ENCODE measurements around the gene CETN1.

The CETN1 gene

DNA sequence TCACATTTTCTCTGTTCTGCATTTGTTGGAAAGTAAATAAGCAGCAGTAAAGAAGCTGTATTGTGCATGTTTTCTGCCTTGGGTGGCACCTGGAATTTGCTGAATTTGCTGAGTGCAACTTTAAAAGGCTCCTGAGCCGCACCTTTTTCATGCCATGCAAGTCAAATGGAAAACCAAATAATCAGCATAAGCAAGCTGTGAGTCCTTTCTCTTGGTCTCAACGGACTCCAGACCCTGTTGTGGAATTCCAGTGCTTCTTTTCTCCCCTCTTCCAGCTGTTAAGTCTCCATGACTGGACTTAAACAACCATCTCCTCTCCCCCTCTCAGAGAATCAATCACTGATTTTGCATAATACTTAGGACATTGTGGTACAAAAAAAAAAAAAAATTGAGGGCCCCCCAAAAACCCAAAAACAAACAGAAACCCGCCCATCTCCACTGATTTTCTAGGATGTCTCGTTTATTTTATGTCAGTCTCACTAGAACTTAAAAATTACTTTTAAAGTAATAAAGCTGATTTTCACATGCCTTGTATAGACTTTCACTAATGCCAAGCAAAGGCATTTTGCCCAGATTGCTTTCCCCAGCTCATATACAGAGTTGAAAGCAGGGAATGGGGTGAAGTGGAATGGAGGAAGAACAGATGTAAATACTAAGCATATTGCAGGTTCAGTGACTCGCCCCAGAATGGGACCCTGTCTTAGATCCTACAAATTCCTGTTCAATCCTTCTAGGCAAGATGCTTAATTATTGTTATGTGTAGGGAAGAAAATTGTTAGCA lies 5.1 kb upstream of the CETN1 start:
- in situ Hi-C loops (cut with HindIII; ENCODE audit: low sequenced_read_pairs) = no loop called here

DNA sequence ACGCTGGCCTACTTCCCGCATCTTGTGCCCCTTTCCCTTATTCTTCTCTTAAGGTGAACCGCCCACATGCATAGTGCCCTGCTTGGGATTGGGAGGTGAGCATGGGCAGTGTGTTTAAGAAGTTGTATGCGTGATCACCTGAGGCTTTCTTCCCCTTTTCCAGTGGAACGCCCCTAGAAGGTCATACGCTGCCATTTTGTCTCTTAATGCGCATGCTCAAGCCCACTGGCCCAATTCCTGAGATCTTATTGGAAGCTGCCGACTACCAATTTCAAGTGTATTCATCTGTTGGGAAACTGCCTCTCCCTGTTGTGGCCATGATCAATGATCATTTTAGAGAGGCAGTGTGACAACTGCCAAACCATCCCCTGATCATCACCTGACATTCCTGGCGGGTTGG lies 3.3 kb upstream of the CETN1 start:
- in situ Hi-C loops (cut with HindIII; ENCODE audit: low sequenced_read_pairs) = no loop called here

DNA sequence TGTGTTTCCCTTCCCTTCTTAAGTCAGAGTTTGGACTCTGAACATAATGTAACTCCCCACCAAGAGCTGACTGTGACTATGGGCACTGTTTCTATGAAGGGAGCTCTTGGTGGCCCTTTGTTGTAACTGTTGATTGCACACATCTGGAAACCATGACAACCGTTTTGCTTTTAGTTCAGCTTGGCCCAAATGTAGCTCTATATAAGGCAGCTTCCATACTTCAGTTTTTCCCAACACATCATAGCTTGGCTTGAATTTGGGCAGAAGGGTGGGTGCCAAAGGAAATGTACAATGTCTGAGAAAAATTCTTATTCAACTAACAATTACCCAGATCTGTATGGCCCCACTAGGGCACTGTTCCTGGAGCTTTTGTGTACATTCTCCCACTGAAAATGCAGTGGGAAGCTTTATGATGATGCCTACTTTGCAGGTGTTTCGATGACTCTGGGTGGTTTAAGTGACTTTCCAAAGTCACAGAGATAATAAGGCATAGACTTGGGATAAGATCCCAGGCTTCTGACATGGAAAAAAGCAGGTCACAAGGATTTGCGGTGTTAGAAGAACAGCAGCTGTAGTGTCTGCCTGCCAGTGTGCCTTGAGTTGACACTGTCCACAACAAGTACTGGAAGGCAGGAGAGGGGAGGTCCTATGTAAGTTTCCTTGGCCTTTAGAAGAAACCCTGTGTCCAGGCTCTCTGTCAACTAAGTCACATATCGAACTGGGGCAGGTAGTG lies 2.4 kb upstream of the CETN1 start:
- in situ Hi-C loops (cut with HindIII; ENCODE audit: low sequenced_read_pairs) = no loop called here

DNA sequence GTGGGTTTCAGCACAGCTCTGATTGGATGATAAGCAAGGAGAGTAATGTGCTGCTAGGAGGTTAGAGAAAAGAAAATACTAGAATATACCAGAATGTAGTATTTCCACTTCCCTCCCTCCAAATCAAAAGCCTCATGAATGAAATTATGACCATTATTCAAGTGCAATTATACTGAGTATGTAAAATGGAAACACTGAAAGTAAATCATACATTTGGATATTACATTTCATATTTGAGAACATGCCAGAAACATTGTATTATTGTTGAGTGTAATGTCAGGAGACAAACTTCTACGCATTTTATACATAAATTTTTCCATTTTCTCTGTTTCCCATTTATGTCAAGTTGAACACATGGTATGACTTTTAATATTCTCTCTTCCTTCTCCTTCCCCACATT lies 942 bp upstream of the CETN1 start:
- in situ Hi-C loops (cut with HindIII; ENCODE audit: low sequenced_read_pairs) = no loop called here

DNA sequence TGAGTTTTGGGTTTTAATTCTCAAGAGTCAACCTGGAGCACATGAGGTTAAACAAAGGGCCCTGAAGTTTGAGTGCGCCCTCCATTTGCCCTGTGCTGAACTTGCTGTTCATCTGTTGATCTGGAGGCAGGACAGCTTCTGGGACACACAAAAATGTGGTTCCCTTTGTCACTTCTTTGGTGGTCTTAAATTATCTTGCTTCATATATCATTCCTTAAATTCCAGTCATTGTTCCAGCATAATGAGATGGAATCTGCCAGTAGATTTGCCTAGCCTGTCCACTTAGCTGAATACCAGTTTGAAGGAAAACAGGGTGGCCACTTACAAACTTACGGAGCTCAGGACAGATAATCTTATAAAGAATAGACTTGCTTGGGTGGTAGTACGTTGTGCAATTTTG lies 916 bp downstream of the CETN1 start:
- in situ Hi-C loops (cut with HindIII; ENCODE audit: low sequenced_read_pairs) = no loop called here

DNA sequence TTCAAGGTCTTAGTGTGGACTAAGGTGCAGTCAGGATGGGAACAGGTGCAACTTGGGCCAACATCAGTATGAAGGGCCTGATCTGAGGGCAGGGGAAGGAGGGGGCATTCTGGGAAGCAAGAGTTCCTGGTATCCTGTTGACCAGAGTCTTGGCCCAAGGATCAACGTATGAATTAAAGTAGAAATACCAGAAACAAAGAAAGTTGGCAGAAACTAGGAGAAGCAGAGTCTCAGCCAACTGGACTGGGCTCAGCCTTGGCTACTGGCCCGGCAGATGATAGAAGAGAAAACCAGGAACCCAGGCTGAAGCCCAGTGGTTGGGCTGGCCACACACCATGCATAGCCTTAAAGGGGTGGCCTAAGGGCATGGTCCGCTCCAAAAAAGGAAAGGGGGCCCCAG lies 2.3 kb downstream of the CETN1 start:
- in situ Hi-C loops (cut with HindIII; ENCODE audit: low sequenced_read_pairs) = no loop called here

DNA sequence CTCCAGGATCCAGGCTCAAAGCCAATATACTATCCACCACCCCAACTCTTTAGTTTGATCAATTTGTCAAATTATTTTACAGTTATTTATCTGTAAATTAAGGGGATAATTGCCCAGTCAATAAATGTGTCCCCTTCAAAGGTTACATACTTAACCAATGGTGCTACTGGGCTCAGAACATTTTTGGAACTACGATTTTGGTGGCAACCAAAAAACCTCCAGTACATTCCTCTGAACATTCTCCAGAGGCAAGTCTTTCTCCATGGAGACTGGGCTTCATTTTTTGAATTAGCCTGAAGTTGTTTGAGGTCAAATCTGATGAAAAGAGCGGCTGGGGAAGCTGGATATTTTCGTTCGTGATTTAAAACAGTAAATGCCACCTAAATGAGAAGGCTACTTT lies 14.9 kb downstream of the CETN1 start:
- in situ Hi-C loops (cut with HindIII; ENCODE audit: low sequenced_read_pairs) = no loop called here

DNA sequence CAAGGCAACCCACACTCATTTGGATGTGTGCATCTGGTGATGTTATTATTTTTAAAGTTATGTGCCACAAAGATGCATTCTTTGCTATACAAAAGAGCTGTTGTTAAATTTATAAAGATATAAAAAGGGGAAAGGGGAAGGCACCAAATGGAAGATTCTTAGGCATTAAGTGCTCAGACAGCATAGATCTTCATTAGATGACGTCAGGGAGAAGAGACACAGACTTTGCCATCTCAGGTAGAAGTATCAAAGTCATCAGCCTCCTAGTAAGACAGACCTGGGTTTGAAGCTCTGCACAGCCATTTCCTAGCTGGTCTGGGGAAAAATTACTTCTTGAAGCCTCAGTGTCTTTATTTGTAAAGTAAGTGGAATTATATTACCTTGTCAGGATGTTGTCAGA lies 15.4 kb downstream of the CETN1 start:
- in situ Hi-C loops (cut with HindIII; ENCODE audit: low sequenced_read_pairs) = no loop called here

DNA sequence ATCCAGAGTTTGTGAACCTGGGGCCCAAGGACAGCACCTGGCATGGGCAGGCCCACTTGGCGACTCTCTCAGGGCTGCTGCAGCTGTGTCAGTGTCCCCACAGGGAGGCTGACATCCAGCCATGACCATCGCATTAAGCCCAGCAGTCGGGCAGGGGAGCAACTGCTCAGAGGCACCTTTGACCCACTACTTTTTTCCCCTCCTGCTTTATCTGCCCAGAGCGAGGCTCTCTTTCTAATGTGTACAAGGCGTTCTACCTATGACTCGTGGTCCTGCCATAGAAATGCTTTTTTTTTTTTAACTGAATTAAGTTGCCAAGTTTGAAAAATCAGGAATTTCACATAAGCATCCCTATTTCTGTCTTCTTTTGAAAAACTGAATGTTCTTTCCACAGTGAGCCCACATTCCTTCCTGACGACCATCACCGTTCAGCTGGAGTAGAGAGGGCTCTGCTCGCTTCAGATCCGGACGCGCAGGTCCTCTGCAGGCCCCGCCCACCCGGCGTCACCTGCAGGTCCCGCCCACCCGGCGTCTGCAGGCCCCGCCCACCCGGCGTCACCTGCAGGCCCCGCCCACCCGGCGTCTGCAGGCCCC lies 16.2 kb downstream of the CETN1 start:
- in situ Hi-C loops (cut with HindIII; ENCODE audit: low sequenced_read_pairs) = no loop called here

DNA sequence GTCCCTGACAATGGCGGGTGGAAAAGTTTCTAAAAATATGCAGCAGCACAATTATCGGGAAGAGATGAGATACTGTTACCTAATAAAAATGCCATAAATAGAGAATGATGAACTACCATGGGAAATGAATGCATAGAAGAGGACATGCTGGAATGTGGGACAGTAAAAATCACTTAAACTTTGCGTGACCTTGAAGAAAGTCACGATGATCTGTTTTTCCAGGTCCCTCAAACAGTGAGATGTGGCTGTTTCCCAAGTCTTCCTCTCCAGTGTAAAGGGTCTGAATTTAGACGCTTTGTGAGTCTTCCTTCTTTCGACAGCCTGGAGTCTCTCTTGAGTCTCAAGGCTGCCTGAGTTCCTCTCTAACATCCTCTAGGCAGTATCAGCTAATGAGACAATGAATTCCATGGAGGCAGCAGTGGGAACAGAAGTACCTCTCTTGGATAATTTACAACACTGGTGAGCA lies 18.0 kb downstream of the CETN1 start:
- in situ Hi-C loops (cut with HindIII; ENCODE audit: low sequenced_read_pairs) = no loop called here

DNA sequence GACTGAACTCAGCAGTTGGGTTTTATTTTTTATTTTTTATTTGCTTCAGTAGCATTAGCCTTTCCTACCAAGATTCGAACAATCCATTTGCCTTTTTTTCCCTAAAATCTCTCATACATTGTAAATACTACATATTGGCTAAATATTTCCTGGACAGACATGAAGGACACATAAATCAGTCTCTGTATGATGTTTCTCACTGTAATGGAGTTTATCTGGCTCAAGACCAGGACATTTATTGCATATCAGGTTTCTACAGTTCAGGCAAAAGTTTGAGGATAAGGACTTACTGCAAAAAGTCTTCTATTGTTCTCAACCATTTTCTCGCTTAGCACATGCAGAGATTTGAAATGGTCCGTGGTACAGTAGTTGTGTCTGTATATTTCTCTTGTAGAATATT lies 19.9 kb downstream of the CETN1 start:
- in situ Hi-C loops (cut with HindIII; ENCODE audit: low sequenced_read_pairs) = no loop called here

DNA sequence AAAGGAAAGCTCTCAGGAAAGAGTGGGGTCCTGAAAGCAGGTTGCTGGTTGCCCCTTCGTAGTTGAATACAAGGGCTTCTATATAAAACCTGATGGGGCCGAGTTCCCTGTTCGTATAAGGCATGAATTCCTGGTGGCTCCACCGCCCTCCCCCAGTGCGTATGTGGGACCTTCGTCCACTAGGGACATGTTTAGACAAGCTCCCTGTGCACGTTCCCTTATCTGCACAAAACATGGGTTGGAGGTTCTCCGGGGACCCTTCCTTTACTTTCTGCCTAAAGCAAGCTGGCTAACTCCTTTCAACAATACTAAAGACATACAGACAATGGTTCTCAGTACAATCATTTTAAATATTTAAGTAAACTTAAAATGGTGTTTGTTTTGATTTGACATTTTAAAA lies 24.6 kb downstream of the CETN1 start:
- in situ Hi-C loops (cut with HindIII; ENCODE audit: low sequenced_read_pairs) = no loop called here

DNA sequence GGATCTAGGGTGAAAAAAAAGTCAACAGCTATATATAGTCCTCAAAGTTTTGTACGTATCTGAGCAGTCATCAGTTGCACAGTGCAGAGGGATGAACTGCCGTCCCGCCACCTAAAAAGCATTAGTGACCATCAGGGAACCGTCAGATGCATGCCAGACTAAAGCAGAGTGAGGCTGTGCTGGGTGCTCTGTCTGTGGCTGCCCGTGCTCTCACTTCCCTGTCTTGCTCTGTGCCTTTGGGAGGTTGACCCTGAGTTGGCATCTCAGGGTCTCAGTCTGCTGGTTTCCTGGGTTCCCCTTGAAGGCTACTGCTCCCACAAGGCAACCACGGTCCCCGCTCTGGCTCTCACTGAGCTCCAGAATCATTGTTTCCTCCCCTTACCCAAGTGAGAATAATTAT lies 27.8 kb downstream of the CETN1 start:
- in situ Hi-C loops (cut with HindIII; ENCODE audit: low sequenced_read_pairs) = no loop called here

DNA sequence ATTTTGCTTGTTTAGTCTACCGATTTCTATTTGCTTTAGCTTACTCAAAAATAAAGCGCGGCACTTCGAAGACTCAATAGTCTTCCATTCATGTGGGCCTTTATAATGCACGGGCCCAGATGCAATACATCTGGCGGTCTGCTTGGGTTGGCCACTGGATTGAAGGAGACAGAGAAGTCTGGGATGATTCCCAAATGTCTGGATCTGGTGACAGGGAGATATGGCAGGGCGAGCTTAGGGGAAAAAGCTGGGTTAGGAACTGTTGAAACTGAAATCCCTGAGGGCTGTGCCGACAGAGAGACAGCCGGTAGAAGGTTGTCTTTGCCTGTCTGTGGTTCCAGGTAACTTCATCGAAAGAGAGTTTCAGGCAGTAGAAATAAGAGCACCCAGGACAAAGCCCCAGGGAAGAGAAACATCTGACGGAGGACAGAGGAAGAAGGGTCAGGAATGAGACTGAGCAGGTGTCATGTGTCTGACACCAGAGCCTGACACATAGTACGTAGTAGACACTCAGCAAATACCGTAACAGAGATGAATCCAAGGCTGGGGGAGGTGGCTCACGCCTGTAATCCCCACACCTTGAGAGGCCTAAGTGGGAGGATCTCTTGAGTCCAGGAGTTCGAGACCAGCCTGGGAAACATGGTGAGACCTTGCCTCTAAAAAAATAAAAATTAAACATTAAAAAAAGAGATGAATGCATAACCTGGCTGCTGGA lies 30.2 kb downstream of the CETN1 start:
- in situ Hi-C loops (cut with HindIII; ENCODE audit: low sequenced_read_pairs) = no loop called here

DNA sequence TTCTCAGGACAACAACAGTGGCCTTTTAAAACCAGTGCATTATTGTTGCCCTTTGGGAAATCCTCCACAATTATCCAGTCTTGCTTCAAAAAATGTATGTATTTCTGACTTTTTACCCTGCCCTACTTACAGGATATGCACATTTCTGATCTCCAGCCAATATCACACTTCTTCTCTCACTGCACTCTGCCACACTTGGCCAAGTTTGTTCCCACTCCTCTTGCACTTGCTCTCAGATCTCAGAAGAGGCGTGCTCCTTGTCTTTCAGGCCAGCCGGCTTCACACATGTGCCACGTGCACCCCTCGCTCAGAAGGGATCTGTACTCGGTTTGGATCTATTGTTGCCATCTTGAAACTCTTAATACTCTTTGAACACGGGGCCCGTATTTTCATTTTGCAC lies 32.0 kb downstream of the CETN1 start:
- in situ Hi-C loops (cut with HindIII; ENCODE audit: low sequenced_read_pairs) = no loop called here

DNA sequence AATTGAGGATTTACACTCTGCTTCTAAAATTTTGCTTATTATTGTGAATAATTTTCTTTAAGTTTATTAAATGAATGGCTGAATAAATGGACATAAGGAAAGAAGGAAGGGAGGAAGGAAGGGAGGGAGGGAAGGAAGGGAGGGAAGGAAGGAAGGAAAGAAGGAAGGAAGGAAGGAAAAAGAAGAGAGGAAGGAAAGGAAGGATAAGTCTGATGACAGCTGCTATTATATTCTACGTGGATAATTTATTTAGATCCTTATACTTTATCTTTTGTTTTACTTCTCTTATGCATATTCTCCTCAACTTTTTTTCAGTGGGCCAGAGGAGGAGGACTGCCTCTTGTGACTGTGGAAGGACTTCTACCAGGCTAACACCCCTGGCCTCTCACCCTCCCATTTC lies 34.0 kb downstream of the CETN1 start:
- in situ Hi-C loops (cut with HindIII; ENCODE audit: low sequenced_read_pairs) = no loop called here

DNA sequence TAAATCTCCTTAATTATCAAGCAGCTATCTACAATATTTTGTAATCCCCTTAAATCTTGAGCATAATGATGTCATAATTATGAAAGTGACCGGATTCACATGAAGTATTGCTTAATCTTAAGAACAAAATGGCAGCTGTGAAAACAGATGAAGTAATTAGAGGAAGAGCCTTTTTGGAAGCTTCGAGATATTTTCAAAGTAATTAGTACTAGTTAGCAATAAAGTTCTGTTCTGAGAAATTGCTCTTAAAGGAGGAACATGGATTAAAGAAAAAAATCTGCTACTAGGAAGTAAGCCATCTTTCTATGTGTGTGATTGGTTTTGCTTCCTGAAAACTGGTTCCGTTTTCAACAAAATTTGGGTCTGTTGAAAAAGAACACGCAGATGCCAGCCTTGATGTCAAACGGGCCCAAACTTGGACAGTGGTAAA lies 34.9 kb downstream of the CETN1 start:
- in situ Hi-C loops (cut with HindIII; ENCODE audit: low sequenced_read_pairs) = loop anchor here (5.0 kb wide), 1 partner anchor 217 kb away; no protein-coding TSS in a partner anchor

DNA sequence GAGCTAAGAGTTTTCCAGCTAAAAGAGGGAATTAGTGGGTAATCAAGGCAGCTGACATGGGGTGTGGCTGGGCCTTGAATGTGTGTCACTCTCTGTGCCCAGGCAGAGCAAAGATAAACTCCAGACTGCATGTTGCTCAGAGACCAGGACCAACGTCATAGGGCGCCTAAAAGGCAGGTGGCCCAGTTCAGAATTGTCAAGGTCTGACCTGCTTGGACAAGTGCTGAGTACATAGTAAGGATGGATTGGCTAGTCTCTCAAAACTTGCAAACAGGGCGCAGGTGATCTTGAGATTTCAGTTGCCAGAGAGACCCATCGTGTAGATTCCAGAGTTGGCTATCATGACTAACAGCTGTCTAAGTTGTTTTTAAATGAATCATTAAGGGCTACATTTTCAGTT lies 35.6 kb downstream of the CETN1 start:
- in situ Hi-C loops (cut with HindIII; ENCODE audit: low sequenced_read_pairs) = loop anchor here (5.0 kb wide), 1 partner anchor 217 kb away; no protein-coding TSS in a partner anchor

DNA sequence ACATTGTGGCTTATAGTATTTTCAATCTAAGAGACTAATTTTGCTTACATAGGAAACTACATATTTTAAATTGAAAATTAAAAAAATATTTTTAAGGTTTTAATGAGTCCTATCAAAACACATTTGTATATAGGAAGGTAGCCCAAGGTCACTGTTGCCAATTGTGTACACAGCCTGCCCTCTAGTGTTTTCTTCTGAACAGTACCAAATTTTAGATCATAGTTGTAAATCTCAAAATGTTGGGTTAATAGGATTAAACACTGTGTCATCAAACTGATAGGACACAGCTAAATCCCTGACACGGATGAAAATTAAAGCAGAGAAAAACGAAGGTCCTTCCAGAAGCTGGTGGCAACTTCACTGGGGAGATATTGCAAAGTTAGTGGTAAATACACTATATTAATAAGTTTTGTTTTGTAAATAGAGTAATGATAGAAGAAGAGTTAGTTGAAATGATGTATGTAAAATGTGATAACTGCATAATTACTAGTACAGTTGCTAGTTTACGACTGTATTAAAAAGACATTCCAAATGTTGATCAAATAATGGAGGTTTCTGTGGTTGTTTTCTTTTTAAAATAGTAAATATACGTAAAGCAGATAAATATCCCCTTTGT lies 36.3 kb downstream of the CETN1 start:
- in situ Hi-C loops (cut with HindIII; ENCODE audit: low sequenced_read_pairs) = loop anchor here (5.0 kb wide), 1 partner anchor 216 kb away; no protein-coding TSS in a partner anchor

DNA sequence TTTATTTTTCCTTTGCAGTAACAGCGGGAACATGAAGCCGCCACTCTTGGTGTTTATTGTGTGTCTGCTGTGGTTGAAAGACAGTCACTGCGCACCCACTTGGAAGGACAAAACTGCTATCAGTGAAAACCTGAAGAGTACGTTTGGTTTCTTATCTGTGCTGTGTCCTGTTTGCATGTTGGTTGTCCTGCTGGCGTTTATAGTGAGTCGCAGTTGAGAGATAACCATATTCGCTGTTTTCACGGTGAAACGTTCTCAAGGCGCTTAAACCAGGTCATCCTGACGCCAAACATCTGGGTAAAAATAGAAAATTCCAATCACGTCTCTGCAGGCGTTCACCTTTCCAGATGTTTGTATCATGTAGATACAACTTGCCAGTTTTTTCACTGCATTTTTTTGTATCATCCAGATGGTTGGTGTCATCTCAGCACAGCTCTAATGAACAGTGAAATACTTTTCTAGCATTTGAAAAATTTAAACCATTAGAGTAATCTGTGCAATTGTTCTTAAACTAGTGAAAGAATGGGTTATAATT lies 37.9 kb downstream of the CETN1 start:
- in situ Hi-C loops (cut with HindIII; ENCODE audit: low sequenced_read_pairs) = loop anchor here (5.0 kb wide), 1 partner anchor 214 kb away; no protein-coding TSS in a partner anchor

Data from endothelial cell of hepatic sinusoid (primary cell).